ENCODE data around the gene ARNT2. TPM values are rescaled to one million over a fixed set of nuclear protein-coding genes. Genes with fewer than 3 reads are reported as not detected.

Gene ARNT2
- total RNA-seq, 6 experiments from 2014 or later = 2.4 to 16.6 (median 15.5) TPM

GRCh38 chr15:80464951-80465625 is 60.9 kb downstream of the ARNT2 start:
- no peak overlapping the region for H3K27ac Mint-ChIP-seq
- peaks cover 21% of the 10 kb centered on the region for H3K4me1 Mint-ChIP-seq (ENCODE audit: low read depth)
- TF ChIP-seq, protein P1, sequence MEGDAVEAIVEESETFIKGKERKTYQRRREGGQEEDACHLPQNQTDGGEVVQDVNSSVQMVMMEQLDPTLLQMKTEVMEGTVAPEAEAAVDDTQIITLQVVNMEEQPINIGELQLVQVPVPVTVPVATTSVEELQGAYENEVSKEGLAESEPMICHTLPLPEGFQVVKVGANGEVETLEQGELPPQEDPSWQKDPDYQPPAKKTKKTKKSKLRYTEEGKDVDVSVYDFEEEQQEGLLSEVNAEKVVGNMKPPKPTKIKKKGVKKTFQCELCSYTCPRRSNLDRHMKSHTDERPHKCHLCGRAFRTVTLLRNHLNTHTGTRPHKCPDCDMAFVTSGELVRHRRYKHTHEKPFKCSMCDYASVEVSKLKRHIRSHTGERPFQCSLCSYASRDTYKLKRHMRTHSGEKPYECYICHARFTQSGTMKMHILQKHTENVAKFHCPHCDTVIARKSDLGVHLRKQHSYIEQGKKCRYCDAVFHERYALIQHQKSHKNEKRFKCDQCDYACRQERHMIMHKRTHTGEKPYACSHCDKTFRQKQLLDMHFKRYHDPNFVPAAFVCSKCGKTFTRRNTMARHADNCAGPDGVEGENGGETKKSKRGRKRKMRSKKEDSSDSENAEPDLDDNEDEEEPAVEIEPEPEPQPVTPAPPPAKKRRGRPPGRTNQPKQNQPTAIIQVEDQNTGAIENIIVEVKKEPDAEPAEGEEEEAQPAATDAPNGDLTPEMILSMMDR (IDR thresholded peaks at IDR 0.05) = no peak
- no peaks in the 10 kb centered on the region for H3K36me3 Mint-ChIP-seq (ENCODE audit: low read depth)
- no peak overlapping the region for H3K4me3 Mint-ChIP-seq
- H3K27me3 Mint-ChIP-seq (ENCODE audit: insufficient read depth) = peaks cover 12% of the 10 kb centered on the region
- no peaks in the 10 kb centered on the region for H3K9me3 Mint-ChIP-seq
- DNase-seq = no peak

GRCh38 chr15:80465626-80466005 is 61.4 kb downstream of the ARNT2 start:
- TF ChIP-seq, protein P1 (IDR thresholded peaks at IDR 0.05) = no peak
- no peak for DNase-seq
- Mint-ChIP-seq H3K4me1 (ENCODE audit: low read depth) (peaks cover 21% of the 10 kb centered on the region), H3K9me3 (no peaks in the 10 kb centered on the region), H3K27me3 (ENCODE audit: insufficient read depth) (peaks cover 11% of the 10 kb centered on the region), H3K27ac (no peak overlapping the region), H3K36me3 (ENCODE audit: low read depth) (peaks cover 4% of the 10 kb centered on the region; the same call in 1 of the 2 replicates), H3K4me3 (no peak overlapping the region)

DNA sequence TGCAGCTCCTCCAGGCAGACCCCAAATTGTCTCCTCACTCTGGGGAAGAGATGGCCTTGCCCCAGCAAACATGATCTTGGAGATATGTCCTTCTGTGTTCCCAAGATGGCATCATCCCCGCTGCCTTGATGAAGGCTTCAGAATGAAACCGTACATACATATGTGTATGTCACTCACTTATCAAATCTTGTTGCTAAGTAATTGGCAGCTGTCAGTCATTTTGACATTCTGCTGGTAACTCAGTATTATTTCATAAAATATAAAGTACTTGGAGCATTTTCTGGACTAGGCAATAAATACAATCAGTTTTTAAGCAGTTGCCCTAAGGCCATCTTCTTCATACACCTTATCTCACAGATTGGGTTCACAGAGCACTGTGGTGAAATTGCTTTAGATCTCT is 62.4 kb downstream of the ARNT2 start:
- TF ChIP-seq, protein P1 (IDR thresholded peaks at IDR 0.05) = no peak
- Mint-ChIP-seq H3K27me3 (ENCODE audit: insufficient read depth) (peaks cover 8% of the 10 kb centered on the region), H3K9me3 (no peaks in the 10 kb centered on the region), H3K4me1 (ENCODE audit: low read depth) (peaks cover 21% of the 10 kb centered on the region), H3K36me3 (ENCODE audit: low read depth) (peaks cover 5% of the 10 kb centered on the region; the same call in 1 of the 2 replicates), H3K4me3 (no peak overlapping the region), H3K27ac (no peak overlapping the region)
- DNase-seq = no peak

- Mint-ChIP-seq H3K36me3 (ENCODE audit: low read depth) (peaks cover 5% of the 10 kb centered on the region; the same call in 1 of the 2 replicates), H3K4me3 (no peak overlapping the region), H3K9me3 (no peaks in the 10 kb centered on the region), H3K27ac (no peak overlapping the region), H3K27me3 (ENCODE audit: insufficient read depth) (peaks cover 8% of the 10 kb centered on the region), H3K4me1 (ENCODE audit: low read depth) (peaks cover 16% of the 10 kb centered on the region)
- TF ChIP-seq, protein P1 (IDR thresholded peaks at IDR 0.05) = no peak
- no peak for DNase-seq
Observed at GRCh38 chr15:80467311-80467714, 63.1 kb downstream of the ARNT2 start.

DNA sequence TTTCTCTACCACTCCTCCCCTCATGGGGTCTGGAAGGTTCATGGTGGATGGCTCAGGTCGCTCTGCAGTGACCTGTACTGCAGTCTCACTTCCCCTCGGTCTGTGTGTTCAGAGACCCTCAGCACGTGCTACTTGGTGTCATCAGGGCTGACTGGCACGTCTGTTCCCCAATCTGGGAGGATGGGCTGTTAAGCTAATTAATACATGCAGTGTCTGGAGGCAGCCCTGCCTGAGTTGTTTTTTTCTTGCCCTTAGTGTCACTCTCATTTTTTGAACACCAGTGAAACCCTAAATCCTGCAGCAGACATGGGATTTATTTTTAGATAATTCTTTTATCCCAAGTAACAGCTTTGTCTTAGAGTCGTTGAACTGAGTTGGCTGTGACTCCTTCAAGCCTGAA is 64.6 kb downstream of the ARNT2 start:
- TF ChIP-seq, protein P1 (IDR thresholded peaks at IDR 0.05) = no peak
- H3K36me3 Mint-ChIP-seq (ENCODE audit: low read depth) = peaks cover 5% of the 10 kb centered on the region; the same call in 1 of the 2 replicates
- no peak overlapping the region for H3K4me3 Mint-ChIP-seq
- H3K9me3 Mint-ChIP-seq = no peaks in the 10 kb centered on the region
- DNase-seq = no peak
- H3K4me1 Mint-ChIP-seq (ENCODE audit: low read depth) = peaks cover 17% of the 10 kb centered on the region
- peaks cover 8% of the 10 kb centered on the region for H3K27me3 Mint-ChIP-seq (ENCODE audit: insufficient read depth)
- H3K27ac Mint-ChIP-seq = no peak overlapping the region

All from HFFc6 (cell line).